ENCODE data around the gene PPFIBP2. TPM values are rescaled to one million over a fixed set of nuclear protein-coding genes. Genes with fewer than 3 reads are reported as not detected.

The PPFIBP2 gene
- total RNA-seq, 4 donors from 2014 or later, result 68.2 to 139 (median 76.2) TPM

GRCh38 chr11:7543302-7543701, 29.5 kb downstream of the PPFIBP2 start:
- H3K4me1 ChIP-seq, result peaks cover 65% of the 10 kb centered on the region
- no peak for TF ChIP-seq EP300 (IDR thresholded peaks at IDR 0.05)
- TF ChIP-seq POLR2AphosphoS5 (IDR thresholded peaks at IDR 0.05), result no peak
- TF ChIP-seq CTCF (IDR thresholded peaks at IDR 0.05), result no peak
- no peak for TF ChIP-seq POLR2A (IDR thresholded peaks at IDR 0.05)
- 100% methylated on average over 1 of the region's 1 CpG for WGBS
- H3K4me3 ChIP-seq, result no peak overlapping the region
- DNase-seq (ENCODE audit: low spot score in 2 of 2), result no peak
- H3K27me3 ChIP-seq, result no peaks in the 10 kb centered on the region
- no peaks in the 10 kb centered on the region for H3K36me3 ChIP-seq
- no peaks in the 10 kb centered on the region for H3K9me3 ChIP-seq
- no peak overlapping the region for H3K27ac ChIP-seq

- Histone ChIP-seq H3K36me3 (no peaks in the 10 kb centered on the region), H3K27ac (no peak overlapping the region), H3K27me3 (no peaks in the 10 kb centered on the region), H3K4me3 (no peak overlapping the region), H3K9me3 (no peaks in the 10 kb centered on the region), H3K4me1 (peaks cover 62% of the 10 kb centered on the region)
- WGBS, result 96% methylated on average over 3 of the region's 3 CpGs
- DNase-seq (ENCODE audit: low spot score in 2 of 2), result no peak
- TF ChIP-seq POLR2A (IDR thresholded peaks at IDR 0.05) (no peak), POLR2AphosphoS5 (IDR thresholded peaks at IDR 0.05) (no peak)
Observed at GRCh38 chr11:7544021-7544420, 30.2 kb downstream of the PPFIBP2 start.

GRCh38 chr11:7545611-7546010, 31.8 kb downstream of the PPFIBP2 start:
- Histone ChIP-seq H3K4me1 (peaks cover 47% of the 10 kb centered on the region), H3K36me3 (peaks cover 8% of the 10 kb centered on the region), H3K27ac (peak overlapping the region; percentile 86), H3K4me3 (no peak overlapping the region), H3K27me3 (no peaks in the 10 kb centered on the region), H3K9me3 (no peaks in the 10 kb centered on the region)
- no peak for DNase-seq (ENCODE audit: low spot score in 2 of 2)
- 76% methylated on average over 4 of the region's 4 CpGs for WGBS
- no peak for TF ChIP-seq CTCF (IDR thresholded peaks at IDR 0.05)
- TF ChIP-seq POLR2A (IDR thresholded peaks at IDR 0.05), result no peak

- Histone ChIP-seq H3K27me3 (no peaks in the 10 kb centered on the region), H3K36me3 (peaks cover 8% of the 10 kb centered on the region), H3K27ac (peak overlapping the region; percentile 86), H3K4me3 (no peak overlapping the region), H3K4me1 (peaks cover 39% of the 10 kb centered on the region), H3K9me3 (no peaks in the 10 kb centered on the region)
- DNase-seq (ENCODE audit: low spot score in 2 of 2), result no peak
- no peak for TF ChIP-seq CTCF (IDR thresholded peaks at IDR 0.05)
- TF ChIP-seq POLR2AphosphoS5 (IDR thresholded peaks at IDR 0.05), result peak in 1 of 3 donors; percentile 35
- WGBS, result 40% methylated on average over 3 of the region's 3 CpGs
Observed at GRCh38 chr11:7546324-7546791, 32.6 kb downstream of the PPFIBP2 start.

GRCh38 chr11:7547687-7548086, 33.9 kb downstream of the PPFIBP2 start:
- no peak overlapping the region for H3K4me3 ChIP-seq
- peaks cover 36% of the 10 kb centered on the region for H3K4me1 ChIP-seq
- no peaks in the 10 kb centered on the region for H3K27me3 ChIP-seq
- DNase-seq (ENCODE audit: low spot score in 2 of 2), result no peak
- 56% methylated on average over 4 of the region's 4 CpGs for WGBS
- H3K36me3 ChIP-seq, result peaks cover 8% of the 10 kb centered on the region
- H3K27ac ChIP-seq, result peak overlapping the region; percentile 73
- TF ChIP-seq EP300 (IDR thresholded peaks at IDR 0.05) (no peak), CTCF (IDR thresholded peaks at IDR 0.05) (no peak), POLR2A (IDR thresholded peaks at IDR 0.05) (no peak), POLR2AphosphoS5 (IDR thresholded peaks at IDR 0.05) (no peak)
- H3K9me3 ChIP-seq, result no peaks in the 10 kb centered on the region

- WGBS, result 83% methylated on average over 6 of the region's 7 CpGs
- no peak overlapping the region for H3K4me3 ChIP-seq
- H3K36me3 ChIP-seq, result peaks cover 8% of the 10 kb centered on the region
- peaks cover 30% of the 10 kb centered on the region for H3K4me1 ChIP-seq
- H3K27me3 ChIP-seq, result no peaks in the 10 kb centered on the region
- no peak for DNase-seq (ENCODE audit: low spot score in 2 of 2)
- no peak for TF ChIP-seq EP300 (IDR thresholded peaks at IDR 0.05)
- TF ChIP-seq POLR2AphosphoS5 (IDR thresholded peaks at IDR 0.05), result no peak
- no peak for TF ChIP-seq POLR2A (IDR thresholded peaks at IDR 0.05)
- peak; percentile 30 to 32 for TF ChIP-seq CTCF (IDR thresholded peaks at IDR 0.05)
- no peaks in the 10 kb centered on the region for H3K9me3 ChIP-seq
- H3K27ac ChIP-seq, result no peak overlapping the region
Observed at GRCh38 chr11:7548659-7549274, 35.0 kb downstream of the PPFIBP2 start.
